GM12878 (cell line): ENCODE measurements around the gene ABCB8. TPM values are rescaled to one million over a fixed set of nuclear protein-coding genes. Genes with fewer than 3 reads are reported as not detected.
A peak's percentile ranks its signal among the peaks of the same experiment; 100 is the strongest.

Experiments used
- ASH2L ChIP-seq: fragments of 300-600, 200-600 bp; sonication (generic); IDR thresholded peaks from 2 replicates; pipeline ENCODE4 v1.6.1; 2017; ENCODE audit warnings: low read depth, mild to moderate bottlenecking, borderline replicate concordance
- EED ChIP-seq: sonication (generic); IDR thresholded peaks from 2 replicates; pipeline ENCODE4 v1.6.1; 2016; ENCODE audit warnings: antibody characterized with exemption, low read depth
- ESRRA ChIP-seq: IDR thresholded peaks from 2 replicates; pipeline ENCODE4 v1.6.1; 2012; ENCODE audit warnings: mild to moderate bottlenecking, low read length, improper control_type of control experiment
- HCFC1 ChIP-seq: fragments of 150-350 bp; IDR thresholded peaks from 2 replicates; pipeline ENCODE4 v1.6.1; 2014; ENCODE audit warnings: low read length
- JUND ChIP-seq: IDR thresholded peaks from 2 replicates; pipeline ENCODE4 v1.6.1; 2012; ENCODE audit warnings: low read depth, mild to moderate bottlenecking, low read length, improper control_type of control experiment, moderate library complexity
- NBN ChIP-seq: fragments of 450-650 bp; IDR thresholded peaks from 2 replicates; pipeline ENCODE4 v1.6.1; 2016
- NFIC ChIP-seq: IDR thresholded peaks from 2 replicates; pipeline ENCODE4 v1.6.1; 2012; ENCODE audit warnings: low read depth, mild to moderate bottlenecking, inconsistent platforms, low read length, moderate library complexity
- NFXL1 ChIP-seq: fragments of 450-650 bp; IDR thresholded peaks from 2 replicates; pipeline ENCODE4 v1.6.1; 2017; ENCODE audit warnings: antibody characterized with exemption, mild to moderate bottlenecking, borderline replicate concordance
- NR2F1 ChIP-seq: fragments of 450-650 bp; conservative IDR thresholded peaks from 2 replicates; pipeline ENCODE4 v1.6.1; 2017; ENCODE audit warnings: mild to moderate bottlenecking
- RELA ChIP-seq: fragments of 450-650 bp; IDR thresholded peaks from 2 replicates; pipeline ENCODE4 v1.8.0; 2014; ENCODE audit warnings: borderline replicate concordance; ENCODE audit not compliant: partially characterized antibody
- TAF1 ChIP-seq: IDR thresholded peaks from 2 replicates; pipeline ENCODE4 v1.6.1; 2011; ENCODE audit warnings: mild to moderate bottlenecking, low read depth, low read length, borderline replicate concordance
- ZNF217 ChIP-seq: fragments of 450-650 bp; IDR thresholded peaks from 2 replicates; pipeline ENCODE4 v1.6.1; 2017; ENCODE audit warnings: antibody characterized with exemption, mild to moderate bottlenecking
- polyA plus RNA-seq, 11 experiments: library from polyadenylated mRNA; depleted of rRNA in 4 of 11; unstranded in 6 of 11; stranded (reverse) in 5 of 11; fragments of >200 nt; fragmentation: Nextera tagmentation in 4 of 11; fragmentation: Illumina TruSeq in 1 of 11; extraction: Ambion mirVana in 4 of 11; extraction: Trizol in 1 of 11; gene quantifications; 1 replicate in 1 of 11; 2 replicates in 10 of 11; pipeline versions ENCODE4 v1.2.1 to v1.2.3, GENCODE V29; 2011 to 2016; ENCODE audit warnings: inconsistent platforms in 2 of 11, missing spikeins in 2 of 11, low read depth in 1 of 11
- total RNA-seq, 4 experiments: library from RNA; depleted of rRNA in 3 of 4; stranded (reverse); fragments of >200 nt in 3 of 4; fragmentation: Illumina TruSeq in 1 of 4; extraction: Trizol in 1 of 4; gene quantifications; 2 replicates each; pipeline versions ENCODE4 v1.2.1 to v1.2.3, GENCODE V29; 2013 to 2021
- TF ChIP-seq, protein P1 (sequence below): fragments of 450-650 bp; IDR thresholded peaks from 2 replicates; pipeline ENCODE4 v1.6.1; 2017; ENCODE audit warnings: mild to moderate bottlenecking, moderate library complexity
- TF ChIP-seq, protein P2 (sequence below), 3 experiments: IDR thresholded peaks in 2 of 3; conservative IDR thresholded peaks in 1 of 3; 2 replicates each; pipeline ENCODE4 v1.5.1; 2011; ENCODE audit warnings: low read depth in 3 of 3, low read length in 3 of 3, mild to moderate bottlenecking in 3 of 3, control low read depth in 2 of 3, moderate library complexity in 2 of 3, inconsistent platforms in 1 of 3, mixed read lengths in 1 of 3; ENCODE audit not compliant: control insufficient read depth in 2 of 3, insufficient read depth in 1 of 3; ENCODE audit errors: extremely low read depth in 1 of 3
- TF ChIP-seq, protein P3 (sequence below): IDR thresholded peaks from 2 replicates; pipeline ENCODE4 v1.6.1; 2012; ENCODE audit warnings: low read depth, low read length, improper control_type of control experiment
- TF ChIP-seq, protein P4 (sequence below): fragments of 450-650 bp; IDR thresholded peaks from 2 replicates; pipeline ENCODE4 v1.6.1; 2016; ENCODE audit warnings: mild to moderate bottlenecking, moderate library complexity, borderline replicate concordance

The ABCB8 gene
- total and polyA plus RNA-seq, 10 of the 15 experiments (the other 5 are each of a cell fraction or from before 2014, with no cell fraction given) = 0.77 to 34.8 (median 18.9) TPM

DNA sequence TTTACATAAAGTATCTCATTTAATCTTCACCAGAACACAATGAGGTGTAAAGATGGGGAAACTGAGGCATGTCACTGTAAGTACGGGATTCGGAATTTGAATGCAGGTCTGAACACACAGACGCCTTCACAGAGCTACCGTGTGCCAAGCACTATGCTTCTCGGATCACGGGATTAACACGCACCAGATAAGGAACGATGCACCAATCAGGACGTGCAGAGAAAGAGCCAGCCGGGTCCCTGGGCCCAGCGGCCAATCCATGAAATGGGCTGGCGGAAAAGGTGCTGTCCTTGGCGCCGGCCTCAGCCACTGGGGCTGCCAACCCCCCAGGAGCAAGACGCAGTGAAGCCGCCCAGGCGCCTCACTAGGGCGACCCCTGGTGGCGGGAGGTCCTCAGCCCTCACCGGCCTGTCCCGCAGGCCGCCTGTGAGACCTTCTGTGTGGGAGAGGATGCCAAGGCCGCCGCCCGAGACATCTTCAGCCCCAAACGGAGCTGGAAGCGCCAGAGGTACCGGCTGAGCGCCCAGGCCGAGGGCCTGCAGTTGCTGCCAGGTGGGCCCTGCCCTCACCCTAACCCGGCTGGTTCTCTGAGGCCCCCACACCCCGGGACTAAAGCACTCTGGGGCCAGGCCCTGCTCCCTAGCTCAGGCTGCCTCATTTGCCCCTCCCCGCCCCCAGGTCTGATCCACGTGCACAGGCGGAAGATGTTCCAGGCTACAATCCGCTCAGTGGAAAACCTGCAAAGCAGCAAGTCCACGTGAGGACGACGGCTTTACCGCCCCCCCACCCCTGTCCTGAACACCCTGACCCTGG is 19.5 kb upstream of the ABCB8 start (continued):
- TF ChIP-seq, protein P1, sequence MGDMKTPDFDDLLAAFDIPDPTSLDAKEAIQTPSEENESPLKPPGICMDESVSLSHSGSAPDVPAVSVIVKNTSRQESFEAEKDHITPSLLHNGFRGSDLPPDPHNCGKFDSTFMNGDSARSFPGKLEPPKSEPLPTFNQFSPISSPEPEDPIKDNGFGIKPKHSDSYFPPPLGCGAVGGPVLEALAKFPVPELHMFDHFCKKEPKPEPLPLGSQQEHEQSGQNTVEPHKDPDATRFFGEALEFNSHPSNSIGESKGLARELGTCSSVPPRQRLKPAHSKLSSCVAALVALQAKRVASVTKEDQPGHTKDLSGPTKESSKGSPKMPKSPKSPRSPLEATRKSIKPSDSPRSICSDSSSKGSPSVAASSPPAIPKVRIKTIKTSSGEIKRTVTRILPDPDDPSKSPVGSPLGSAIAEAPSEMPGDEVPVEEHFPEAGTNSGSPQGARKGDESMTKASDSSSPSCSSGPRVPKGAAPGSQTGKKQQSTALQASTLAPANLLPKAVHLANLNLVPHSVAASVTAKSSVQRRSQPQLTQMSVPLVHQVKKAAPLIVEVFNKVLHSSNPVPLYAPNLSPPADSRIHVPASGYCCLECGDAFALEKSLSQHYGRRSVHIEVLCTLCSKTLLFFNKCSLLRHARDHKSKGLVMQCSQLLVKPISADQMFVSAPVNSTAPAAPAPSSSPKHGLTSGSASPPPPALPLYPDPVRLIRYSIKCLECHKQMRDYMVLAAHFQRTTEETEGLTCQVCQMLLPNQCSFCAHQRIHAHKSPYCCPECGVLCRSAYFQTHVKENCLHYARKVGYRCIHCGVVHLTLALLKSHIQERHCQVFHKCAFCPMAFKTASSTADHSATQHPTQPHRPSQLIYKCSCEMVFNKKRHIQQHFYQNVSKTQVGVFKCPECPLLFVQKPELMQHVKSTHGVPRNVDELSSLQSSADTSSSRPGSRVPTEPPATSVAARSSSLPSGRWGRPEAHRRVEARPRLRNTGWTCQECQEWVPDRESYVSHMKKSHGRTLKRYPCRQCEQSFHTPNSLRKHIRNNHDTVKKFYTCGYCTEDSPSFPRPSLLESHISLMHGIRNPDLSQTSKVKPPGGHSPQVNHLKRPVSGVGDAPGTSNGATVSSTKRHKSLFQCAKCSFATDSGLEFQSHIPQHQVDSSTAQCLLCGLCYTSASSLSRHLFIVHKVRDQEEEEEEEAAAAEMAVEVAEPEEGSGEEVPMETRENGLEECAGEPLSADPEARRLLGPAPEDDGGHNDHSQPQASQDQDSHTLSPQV = 0 out of 2 replicates have a peak, but pooled peaks have one; percentile 4
- peak; percentile 65; the same call in 1 of the 2 replicates for TF ChIP-seq NBN
- TF ChIP-seq ESRRA = 0 out of 2 replicates have a peak, but pooled peaks have one; percentile 25
- no peak for TF ChIP-seq TAF1
- TF ChIP-seq EED = no peak
- TF ChIP-seq ZNF217 = peak; percentile 69; the same call in 1 of the 2 replicates
- TF ChIP-seq HCFC1 = peak; percentile 56; the same call in 1 of the 2 replicates
- TF ChIP-seq, protein P2, sequence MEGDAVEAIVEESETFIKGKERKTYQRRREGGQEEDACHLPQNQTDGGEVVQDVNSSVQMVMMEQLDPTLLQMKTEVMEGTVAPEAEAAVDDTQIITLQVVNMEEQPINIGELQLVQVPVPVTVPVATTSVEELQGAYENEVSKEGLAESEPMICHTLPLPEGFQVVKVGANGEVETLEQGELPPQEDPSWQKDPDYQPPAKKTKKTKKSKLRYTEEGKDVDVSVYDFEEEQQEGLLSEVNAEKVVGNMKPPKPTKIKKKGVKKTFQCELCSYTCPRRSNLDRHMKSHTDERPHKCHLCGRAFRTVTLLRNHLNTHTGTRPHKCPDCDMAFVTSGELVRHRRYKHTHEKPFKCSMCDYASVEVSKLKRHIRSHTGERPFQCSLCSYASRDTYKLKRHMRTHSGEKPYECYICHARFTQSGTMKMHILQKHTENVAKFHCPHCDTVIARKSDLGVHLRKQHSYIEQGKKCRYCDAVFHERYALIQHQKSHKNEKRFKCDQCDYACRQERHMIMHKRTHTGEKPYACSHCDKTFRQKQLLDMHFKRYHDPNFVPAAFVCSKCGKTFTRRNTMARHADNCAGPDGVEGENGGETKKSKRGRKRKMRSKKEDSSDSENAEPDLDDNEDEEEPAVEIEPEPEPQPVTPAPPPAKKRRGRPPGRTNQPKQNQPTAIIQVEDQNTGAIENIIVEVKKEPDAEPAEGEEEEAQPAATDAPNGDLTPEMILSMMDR (IDR thresholded peaks at IDR 0.05 in 2 of 3, conservative IDR thresholded peaks at IDR 0.05 in 1 of 3; ENCODE audit: control insufficient read depth in 2 of 3, extremely low read depth in 1 of 3, insufficient read depth in 1 of 3, low read depth in 3 of 3, low read length in 3 of 3) = peak; percentile 77 to 99 (median 89)
- TF ChIP-seq NR2F1 = peak; percentile 26; the same call in 1 of the 2 replicates
- TF ChIP-seq, protein P3, sequence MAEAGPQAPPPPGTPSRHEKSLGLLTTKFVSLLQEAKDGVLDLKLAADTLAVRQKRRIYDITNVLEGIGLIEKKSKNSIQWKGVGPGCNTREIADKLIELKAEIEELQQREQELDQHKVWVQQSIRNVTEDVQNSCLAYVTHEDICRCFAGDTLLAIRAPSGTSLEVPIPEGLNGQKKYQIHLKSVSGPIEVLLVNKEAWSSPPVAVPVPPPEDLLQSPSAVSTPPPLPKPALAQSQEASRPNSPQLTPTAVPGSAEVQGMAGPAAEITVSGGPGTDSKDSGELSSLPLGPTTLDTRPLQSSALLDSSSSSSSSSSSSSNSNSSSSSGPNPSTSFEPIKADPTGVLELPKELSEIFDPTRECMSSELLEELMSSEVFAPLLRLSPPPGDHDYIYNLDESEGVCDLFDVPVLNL = no peak
- TF ChIP-seq, protein P4, sequence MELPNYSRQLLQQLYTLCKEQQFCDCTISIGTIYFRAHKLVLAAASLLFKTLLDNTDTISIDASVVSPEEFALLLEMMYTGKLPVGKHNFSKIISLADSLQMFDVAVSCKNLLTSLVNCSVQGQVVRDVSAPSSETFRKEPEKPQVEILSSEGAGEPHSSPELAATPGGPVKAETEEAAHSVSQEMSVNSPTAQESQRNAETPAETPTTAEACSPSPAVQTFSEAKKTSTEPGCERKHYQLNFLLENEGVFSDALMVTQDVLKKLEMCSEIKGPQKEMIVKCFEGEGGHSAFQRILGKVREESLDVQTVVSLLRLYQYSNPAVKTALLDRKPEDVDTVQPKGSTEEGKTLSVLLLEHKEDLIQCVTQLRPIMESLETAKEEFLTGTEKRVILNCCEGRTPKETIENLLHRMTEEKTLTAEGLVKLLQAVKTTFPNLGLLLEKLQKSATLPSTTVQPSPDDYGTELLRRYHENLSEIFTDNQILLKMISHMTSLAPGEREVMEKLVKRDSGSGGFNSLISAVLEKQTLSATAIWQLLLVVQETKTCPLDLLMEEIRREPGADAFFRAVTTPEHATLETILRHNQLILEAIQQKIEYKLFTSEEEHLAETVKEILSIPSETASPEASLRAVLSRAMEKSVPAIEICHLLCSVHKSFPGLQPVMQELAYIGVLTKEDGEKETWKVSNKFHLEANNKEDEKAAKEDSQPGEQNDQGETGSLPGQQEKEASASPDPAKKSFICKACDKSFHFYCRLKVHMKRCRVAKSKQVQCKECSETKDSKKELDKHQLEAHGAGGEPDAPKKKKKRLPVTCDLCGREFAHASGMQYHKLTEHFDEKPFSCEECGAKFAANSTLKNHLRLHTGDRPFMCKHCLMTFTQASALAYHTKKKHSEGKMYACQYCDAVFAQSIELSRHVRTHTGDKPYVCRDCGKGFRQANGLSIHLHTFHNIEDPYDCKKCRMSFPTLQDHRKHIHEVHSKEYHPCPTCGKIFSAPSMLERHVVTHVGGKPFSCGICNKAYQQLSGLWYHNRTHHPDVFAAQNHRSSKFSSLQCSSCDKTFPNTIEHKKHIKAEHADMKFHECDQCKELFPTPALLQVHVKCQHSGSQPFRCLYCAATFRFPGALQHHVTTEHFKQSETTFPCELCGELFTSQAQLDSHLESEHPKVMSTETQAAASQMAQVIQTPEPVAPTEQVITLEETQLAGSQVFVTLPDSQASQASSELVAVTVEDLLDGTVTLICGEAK = no peak
- TF ChIP-seq JUND = 0 out of 2 replicates have a peak, but pooled peaks have one; percentile 25
- TF ChIP-seq NFXL1 = no peak
- peak; percentile 25 for TF ChIP-seq RELA
- TF ChIP-seq NFIC = no peak
- TF ChIP-seq ASH2L = no peak
